OCI-LY7 (cell line): ENCODE results near the gene PKN3. TPM values are rescaled to one million over a fixed set of nuclear protein-coding genes. Genes with fewer than 3 reads are reported as not detected.

Source experiments
- BruUV-seq: library from RNA; stranded (reverse); fragments of 400-500 nt; replicated peaks from 2 replicates; lab custom pipeline; 2021; lab: Mats Ljungman, UMichigan
- CTCF ChIA-PET: fragments of 300-600 bp; sonication (Branson Sonifier 250); formaldehyde crosslinking; loops from one replicate; lab custom pipeline; 2022; ENCODE audit warnings: antibody characterized with exemption; ENCODE audit not compliant: unreplicated experiment; lab: Charles Lee
- POLR2A ChIA-PET: fragments of 300-600 bp; sonication (Branson Sonifier 250); formaldehyde crosslinking; loops from one replicate; lab custom pipeline; 2022; ENCODE audit warnings: antibody characterized with exemption; lab: Charles Lee
- DNase-seq: peaks from one replicate; pipeline ENCODE4 v3.0.0-alpha.2; 2015; ENCODE audit warnings: low spot score
- H2AFZ ChIP-seq: fragments of 200-600 bp; sonication (generic), shearing (Covaris generic); 2 replicates; pipeline ENCODE4 v1.6.1; 2014; ENCODE audit warnings: mild to moderate bottlenecking, antibody characterized with exemption, low read length, moderate library complexity
- H3K27ac ChIP-seq: fragments of 200-600 bp; sonication (generic); 2 replicates; pipeline ENCODE4 v1.5.1; 2014; ENCODE audit warnings: mixed run types, low read depth, mild to moderate bottlenecking, moderate library complexity, low read length, inconsistent platforms; ENCODE audit not compliant: poor library complexity, severe bottlenecking
- H3K36me3 ChIP-seq: fragments of 200-600 bp; sonication (generic); 2 replicates; pipeline ENCODE4 v1.6.1; 2014; ENCODE audit warnings: mild to moderate bottlenecking, antibody characterized with exemption, low read length, moderate library complexity, mixed read lengths; ENCODE audit not compliant: insufficient read depth
- H3K4me1 ChIP-seq: fragments of 200-600 bp; sonication (generic); 2 replicates; pipeline ENCODE4 v1.5.1; 2014; ENCODE audit warnings: mild to moderate bottlenecking, low read length; ENCODE audit not compliant: insufficient read depth, poor library complexity, severe bottlenecking
- H3K4me2 ChIP-seq: fragments of 200-600 bp; sonication (generic); 2 replicates; pipeline ENCODE4 v1.6.1; 2014; ENCODE audit warnings: mild to moderate bottlenecking, low read length
- H3K4me3 ChIP-seq: fragments of 200-600 bp; sonication (generic); 2 replicates; pipeline ENCODE4 v1.5.1; 2014; ENCODE audit warnings: mild to moderate bottlenecking, low read depth, low read length; ENCODE audit not compliant: poor library complexity, severe bottlenecking
- H3K79me2 ChIP-seq: fragments of 200-600 bp; sonication (generic); 2 replicates; pipeline ENCODE4 v1.6.1; 2016; ENCODE audit warnings: low read depth, mild to moderate bottlenecking, low read length, moderate library complexity, mixed read lengths; ENCODE audit not compliant: insufficient read depth
- H3K9me2 ChIP-seq: fragments of 200-600 bp; sonication (generic); 2 replicates; pipeline ENCODE4 v1.6.1; 2016; ENCODE audit warnings: mild to moderate bottlenecking, low read length, mixed read lengths; ENCODE audit not compliant: insufficient read depth
- H3K9me3 ChIP-seq: fragments of 200-600 bp; sonication (generic); 2 replicates; pipeline ENCODE4 v1.6.1; 2014; ENCODE audit warnings: mild to moderate bottlenecking, mixed run types, low read length, mixed read lengths
- H4K20me1 ChIP-seq: fragments of 200-600 bp; sonication (generic); 2 replicates; pipeline ENCODE4 v1.6.1; 2014; ENCODE audit warnings: mild to moderate bottlenecking, antibody characterized with exemption, low read length, moderate library complexity, mixed read lengths; ENCODE audit not compliant: insufficient read depth
- CTCF ChIP-seq: fragments of 200-600 bp; sonication (generic); conservative IDR thresholded peaks from 2 replicates; pipeline ENCODE4 v1.5.1; 2014; ENCODE audit warnings: mild to moderate bottlenecking, antibody characterized with exemption, low read length, moderate library complexity, mixed read lengths
- EZH2phosphoT487 ChIP-seq: fragments of 200-600 bp; sonication (generic); IDR thresholded peaks from 2 replicates; pipeline ENCODE4 v1.6.1; 2018; ENCODE audit warnings: low read depth, borderline replicate concordance, mild to moderate bottlenecking, mixed run types, antibody characterized with exemption, low read length, moderate library complexity, mixed read lengths
- intact Hi-C: fragments of 100-400 bp; cut with micrococcal nuclease; formaldehyde crosslinking; loops from one replicate; pipeline ENCODE4 v1.10.0; 2022; ENCODE audit not compliant: unreplicated experiment
- total RNA-seq, 2 experiments: library from RNA; depleted of rRNA in 1 of 2; stranded (reverse); fragments of >200 nt in 1 of 2; shearing (Covaris generic) in 1 of 2; gene quantifications; 2 replicates each; pipeline ENCODE4 v1.2.3, GENCODE V29; 2014 to 2022

The PKN3 gene
- total RNA-seq, 2 experiments from 2014 or later: 1.5 to 3.3 TPM

- Histone ChIP-seq H3K27ac (no peak overlapping the region), H3K79me2 (no peaks in the 10 kb centered on the region), H3K4me2 (peak overlapping the region; percentile 80), H3K36me3 (peaks cover 9% of the 10 kb centered on the region; the same call in 1 of the 2 replicates), H3K4me1 (peaks cover 17% of the 10 kb centered on the region), H3K4me3 (peak overlapping the region; percentile 72), H3K9me2 (no peaks in the 10 kb centered on the region), H4K20me1 (no peaks in the 10 kb centered on the region), H3K9me3 (no peaks in the 10 kb centered on the region), H2AFZ (peak overlapping the region; percentile 88)
- ChIA-PET CTCF (no interaction called here), POLR2A (no interaction called here)
- no peak for DNase-seq
- BruUV-seq: no TSS peak
- TF ChIP-seq CTCF (no peak), EZH2phosphoT487 (no peak)
- intact Hi-C loops: no loop called here
These were observed 779 bp downstream of the PKN3 start for GRCh38 chr9:128702949-128703615.

GRCh38 chr9:128703616-128704355, 1.5 kb downstream of the PKN3 start:
- Histone ChIP-seq H3K36me3 (0 out of 2 replicates have a peak, but pooled peaks cover 4% of the 10 kb centered on the region), H3K27ac (no peak overlapping the region), H3K4me1 (peaks cover 17% of the 10 kb centered on the region), H3K79me2 (no peaks in the 10 kb centered on the region), H3K9me2 (no peaks in the 10 kb centered on the region), H3K4me3 (no peak overlapping the region), H4K20me1 (no peaks in the 10 kb centered on the region), H3K9me3 (no peaks in the 10 kb centered on the region), H2AFZ (no peak overlapping the region), H3K4me2 (peak overlapping the region; percentile 80; the same call in 1 of the 2 replicates)
- TF ChIP-seq EZH2phosphoT487 (no peak), CTCF (no peak)
- intact Hi-C loops: no loop called here
- DNase-seq: no peak
- no TSS peak for BruUV-seq
- CTCF ChIA-PET: no interaction called here
- POLR2A ChIA-PET: no interaction called here

DNA sequence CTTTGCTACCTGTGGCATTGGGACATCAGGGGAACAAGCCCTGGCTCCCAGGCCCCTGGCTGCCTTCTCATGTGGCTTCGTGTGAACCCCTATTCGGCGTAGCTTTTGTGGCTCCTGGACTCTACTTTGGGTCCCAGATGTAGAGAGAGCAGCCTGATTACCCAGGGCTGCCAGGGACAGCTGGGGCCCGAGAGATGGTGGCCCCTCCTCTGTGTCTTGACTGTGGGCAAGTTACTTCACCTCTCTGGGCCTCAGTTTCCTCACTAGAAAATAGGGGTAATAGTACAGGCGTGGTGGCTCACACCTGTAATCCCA, 2.0 kb downstream of the PKN3 start:
- Histone ChIP-seq H3K4me2 (peak overlapping the region; percentile 7; the same call in 1 of the 2 replicates), H3K4me1 (peaks cover 17% of the 10 kb centered on the region), H3K9me2 (no peaks in the 10 kb centered on the region), H4K20me1 (no peaks in the 10 kb centered on the region), H3K36me3 (no peaks in the 10 kb centered on the region), H3K79me2 (no peaks in the 10 kb centered on the region), H3K4me3 (no peak overlapping the region), H2AFZ (no peak overlapping the region), H3K27ac (no peak overlapping the region), H3K9me3 (no peaks in the 10 kb centered on the region)
- no TSS peak for BruUV-seq
- ChIA-PET CTCF (no interaction called here), POLR2A (no interaction called here)
- DNase-seq: no peak
- intact Hi-C loops: no loop called here
- TF ChIP-seq CTCF (no peak), EZH2phosphoT487 (no peak)
